Mesodermal cell (in vitro differentiated cells): ENCODE results near the gene OR6T1.

ENCODE experiments used
- H3K27ac ChIP-seq: 2 replicates; pipeline ENCODE4 v1.7.0; 2013; ENCODE audit warnings: mild to moderate bottlenecking, low read depth, low read length, moderate library complexity; ENCODE audit not compliant: severe bottlenecking
- H3K36me3 ChIP-seq: 2 replicates; pipeline ENCODE4 v1.7.1; 2013; ENCODE audit warnings: mild to moderate bottlenecking, low read length, moderate library complexity; ENCODE audit not compliant: control insufficient read depth, insufficient read depth
- H3K4me1 ChIP-seq: one replicate; pipeline ENCODE4 v1.7.1; 2013; ENCODE audit warnings: mild to moderate bottlenecking, low read length; ENCODE audit not compliant: insufficient read depth, control insufficient read depth, poor library complexity, severe bottlenecking
- H3K4me3 ChIP-seq: 2 replicates; pipeline ENCODE4 v1.7.0; 2013; ENCODE audit warnings: low read length, control low read depth, mild to moderate bottlenecking; ENCODE audit not compliant: insufficient read depth, poor library complexity, severe bottlenecking; ENCODE audit errors: extremely low read depth
- H3K9me3 ChIP-seq: 2 replicates; pipeline ENCODE4 v1.7.1; 2013; ENCODE audit warnings: mild to moderate bottlenecking, low read length, moderate library complexity; ENCODE audit not compliant: control insufficient read depth
- WGBS, 2 experiments: methylation state at CpG; one replicate each; pipeline ENCODE4 v1.1.5; 2013; ENCODE audit warnings: missing lambda C conversion rate in 2 of 2; ENCODE audit not compliant: insufficient coverage in 2 of 2; 5-methylcytosine and 5-hydroxymethylcytosine counted together

Gene OR6T1

GRCh38 chr11:123905826-123906225 is 37.8 kb downstream of the OR6T1 start:
- H3K27ac ChIP-seq: no peak overlapping the region
- no peaks in the 10 kb centered on the region for H3K36me3 ChIP-seq
- no peaks in the 10 kb centered on the region for H3K4me1 ChIP-seq
- H3K9me3 ChIP-seq: no peaks in the 10 kb centered on the region
- H3K4me3 ChIP-seq: no peak overlapping the region
- 80 to 83% methylated on average over 3 of the region's 3 CpGs for WGBS, 2 experiments

DNA sequence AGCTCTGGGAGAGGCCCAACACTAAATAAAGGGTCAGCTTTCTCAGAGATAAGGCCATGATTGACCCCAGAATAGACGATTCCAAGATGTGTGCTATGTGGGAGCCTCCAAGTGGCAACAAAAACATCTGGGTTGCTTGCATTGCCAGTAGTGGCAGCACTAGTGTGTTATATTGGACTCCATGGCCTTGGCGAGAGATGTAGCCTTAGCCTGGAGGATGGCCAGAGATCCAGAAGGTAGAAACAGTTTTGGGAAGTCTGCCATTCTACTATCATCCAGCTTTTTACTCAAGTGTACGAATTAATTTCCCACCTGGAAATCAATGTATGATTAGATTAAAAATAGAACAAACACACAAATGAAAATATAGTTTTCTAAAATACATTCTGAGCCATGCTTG is 38.7 kb downstream of the OR6T1 start:
- WGBS, 2 experiments: 87 to 100% methylated on average over 1 to 2 of the region's 3 CpGs
- H3K4me3 ChIP-seq: no peak overlapping the region
- H3K9me3 ChIP-seq: no peaks in the 10 kb centered on the region
- no peak overlapping the region for H3K27ac ChIP-seq
- no peaks in the 10 kb centered on the region for H3K36me3 ChIP-seq
- no peaks in the 10 kb centered on the region for H3K4me1 ChIP-seq

GRCh38 chr11:123903932-123904331 is 39.7 kb downstream of the OR6T1 start:
- no peak overlapping the region for H3K4me3 ChIP-seq
- no peaks in the 10 kb centered on the region for H3K4me1 ChIP-seq
- 100% methylated on average over 2 of the region's 2 CpGs; no CpG with 5 or more reads in 1 of the 2 experiments for WGBS, 2 experiments
- H3K27ac ChIP-seq: no peak overlapping the region
- no peaks in the 10 kb centered on the region for H3K36me3 ChIP-seq
- no peaks in the 10 kb centered on the region for H3K9me3 ChIP-seq

DNA sequence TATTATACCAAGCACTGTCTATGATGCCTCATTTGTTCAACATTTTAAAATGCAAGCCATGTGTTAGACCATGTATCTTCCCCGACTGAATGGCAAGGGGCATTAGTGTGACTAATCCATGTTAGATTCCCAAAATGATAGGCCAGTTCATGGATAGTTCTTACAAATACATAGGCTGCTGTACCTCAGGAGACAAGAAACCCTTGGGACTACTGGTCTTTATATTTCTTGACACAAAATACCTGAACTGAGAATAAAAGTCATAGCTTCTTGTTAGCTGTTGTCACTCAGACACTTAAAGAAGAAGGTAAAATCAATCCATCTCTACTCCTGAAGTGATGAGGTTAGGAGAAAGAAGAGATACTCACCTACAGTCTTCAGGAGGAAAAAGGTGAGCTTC is 41.8 kb downstream of the OR6T1 start, which contains the start of gene OR8D4:
Gene OR8D4, plus strand, starts transcription at position 301 of the 400 bp plus-strand sequence. CDS start 4,265 bp downstream, outside the sequence.
- WGBS, 2 experiments: 80% methylated on average over 1 of the region's 1 CpG; no CpG with 5 or more reads in 1 of the 2 experiments
- H3K4me3 ChIP-seq: no peak within 1 kb of the TSS
- H3K4me1 ChIP-seq: no peaks in the 10 kb centered on the region
- no peaks in the 10 kb centered on the region for H3K36me3 ChIP-seq
- no peak within 1 kb of the TSS for H3K27ac ChIP-seq
- H3K9me3 ChIP-seq: no peaks in the 10 kb centered on the region

- WGBS, 2 experiments: 78% methylated on average over 2 of the region's 3 CpGs; no CpG with 5 or more reads in 1 of the 2 experiments
- Histone ChIP-seq H3K4me3 (no peak overlapping the region), H3K9me3 (no peaks in the 10 kb centered on the region), H3K4me1 (no peaks in the 10 kb centered on the region), H3K27ac (no peak overlapping the region), H3K36me3 (no peaks in the 10 kb centered on the region)
These were observed 43.8 kb downstream of the OR6T1 start for GRCh38 chr11:123899792-123900191.
